Fibroblast of gingiva (primary cell): Measurements from ENCODE around the gene PLSCR3.

ENCODE experiments used
- DNase-seq: peaks from one replicate; pipeline ENCODE4 v3.0.0-alpha.2; 2011; ENCODE audit warnings: low read depth

Gene PLSCR3

GRCh38 chr17:7405350-7406234, 11.3 kb upstream of the PLSCR3 start:
- no peak for DNase-seq

- DNase-seq: peak; percentile 25
These were observed 10.5 kb upstream of the PLSCR3 start for GRCh38 chr17:7404737-7405349.

DNA sequence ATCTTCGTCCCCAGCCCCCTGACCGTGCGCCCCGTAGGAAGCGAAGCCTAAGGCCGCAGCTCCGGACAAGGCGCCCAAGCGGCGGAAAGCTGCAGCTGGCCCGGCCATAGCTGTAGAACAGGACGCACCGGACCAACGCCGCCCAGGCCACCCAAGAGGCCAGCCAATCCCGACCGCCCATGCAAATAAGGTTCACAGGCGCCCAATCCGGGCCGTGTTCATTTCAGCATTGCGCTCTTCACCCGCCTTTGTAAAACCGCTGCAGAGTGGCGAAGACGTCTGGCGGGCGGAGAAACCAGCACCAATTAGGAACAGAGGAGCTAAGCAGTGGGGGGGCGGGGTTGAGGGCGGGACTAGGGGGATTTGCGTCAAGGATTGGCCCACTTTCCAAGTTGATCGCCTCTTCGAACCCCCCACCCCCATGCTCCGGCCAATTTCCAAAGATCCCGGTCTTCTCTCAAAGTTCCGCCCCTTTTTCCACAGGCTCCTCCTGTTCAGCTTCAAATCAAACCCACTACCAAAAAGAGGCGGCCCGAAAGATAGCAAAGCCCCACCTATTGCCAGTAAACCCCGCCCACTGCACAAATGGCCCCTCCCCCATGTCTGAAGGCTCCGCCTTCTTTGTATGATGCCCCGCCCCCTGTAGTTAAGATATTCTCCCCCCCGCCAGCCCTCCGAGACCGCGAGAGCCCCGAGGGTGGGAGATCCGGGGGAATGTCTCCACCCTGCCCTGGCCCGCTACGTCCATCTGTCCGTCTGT, 9.8 kb upstream of the PLSCR3 start, which contains the start of gene TMEM256:
Gene TMEM256 (minus strand): TSS at position 121 of the 760 bp plus-strand sequence. CDS start 13 bp downstream, at position 108.
- peak; percentile 99 for DNase-seq

- no peak for DNase-seq
These were observed 9.3 kb upstream of the PLSCR3 start for GRCh38 chr17:7403727-7403976.

DNA sequence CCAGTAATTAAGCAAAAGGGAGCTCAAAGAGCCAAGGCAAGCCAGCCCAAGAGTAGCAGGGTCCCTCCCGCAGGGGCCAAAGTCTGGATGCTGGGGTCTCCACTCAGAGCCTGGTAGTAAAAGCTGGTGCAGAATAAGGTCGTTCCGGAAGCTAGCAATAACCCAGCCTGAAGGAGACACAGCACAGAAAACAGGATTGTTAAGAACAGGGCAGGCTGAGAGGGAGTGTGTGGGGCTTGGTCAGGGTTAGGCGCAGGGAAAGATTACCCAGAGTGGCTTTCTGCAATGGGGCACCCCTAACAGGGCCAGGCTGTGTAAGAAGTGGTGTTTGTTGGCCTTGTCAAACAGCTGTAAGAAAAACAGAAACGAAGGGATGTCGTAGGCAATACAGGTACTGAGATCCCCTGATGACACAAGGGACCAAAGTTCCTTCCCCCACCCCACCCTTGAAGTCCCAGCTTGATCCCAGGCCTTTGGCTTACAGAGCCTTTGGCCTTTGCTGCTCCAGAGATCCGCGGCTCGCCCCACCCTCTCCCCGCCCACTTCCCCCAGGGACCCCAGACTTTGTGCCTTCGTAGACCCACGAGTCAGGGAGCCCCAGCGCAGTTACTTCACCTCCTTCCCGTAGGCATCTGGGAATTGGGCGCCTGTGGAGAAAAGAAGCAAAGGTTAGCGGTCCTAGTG, 8.9 kb upstream of the PLSCR3 start:
- DNase-seq: no peak

DNA sequence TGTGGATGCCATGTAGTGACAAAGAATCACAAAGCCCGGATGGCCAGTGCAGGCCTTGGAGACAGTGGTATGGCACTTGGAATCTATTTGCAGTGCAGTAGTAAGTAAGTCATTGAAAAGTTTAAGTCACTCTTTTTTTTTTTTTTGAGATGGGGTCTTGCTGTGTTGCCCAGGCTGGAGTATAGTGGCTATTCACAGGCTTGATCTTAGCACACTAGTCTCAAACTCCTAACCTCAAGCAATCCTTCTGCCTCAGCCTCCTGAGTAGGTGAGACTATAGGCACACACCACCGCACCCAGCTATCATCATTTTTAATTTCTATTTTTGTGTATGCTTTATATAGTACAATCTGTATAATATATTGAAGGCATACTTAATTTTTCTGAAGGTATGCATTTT, 4.3 kb upstream of the PLSCR3 start:
- no peak for DNase-seq

DNA sequence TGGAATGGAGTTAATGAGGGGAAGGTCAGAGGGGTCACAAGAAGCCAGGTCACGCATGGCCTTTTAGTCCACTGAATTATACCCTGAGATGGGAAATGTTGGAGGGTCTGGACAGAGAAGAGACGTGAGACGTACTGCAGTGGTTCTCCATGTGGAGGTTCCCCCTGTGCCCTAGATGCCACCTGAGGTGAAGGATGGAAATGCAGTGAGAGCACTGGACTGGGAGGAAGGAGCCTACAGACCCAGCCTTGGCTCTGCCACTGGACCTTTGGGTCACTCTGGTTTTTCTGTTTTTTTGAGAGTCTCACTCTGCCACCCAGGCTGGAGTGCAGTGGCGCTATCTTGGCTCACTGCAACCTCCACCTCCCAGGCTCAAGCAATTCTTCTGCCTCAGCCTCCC, 1.8 kb upstream of the PLSCR3 start:
- no peak for DNase-seq

GRCh38 chr17:7393613-7394451, 493 bp downstream of the PLSCR3 start:
- no peak for DNase-seq

- no peak for DNase-seq
These were observed 1.4 kb downstream of the PLSCR3 start for GRCh38 chr17:7392696-7393612.

DNA sequence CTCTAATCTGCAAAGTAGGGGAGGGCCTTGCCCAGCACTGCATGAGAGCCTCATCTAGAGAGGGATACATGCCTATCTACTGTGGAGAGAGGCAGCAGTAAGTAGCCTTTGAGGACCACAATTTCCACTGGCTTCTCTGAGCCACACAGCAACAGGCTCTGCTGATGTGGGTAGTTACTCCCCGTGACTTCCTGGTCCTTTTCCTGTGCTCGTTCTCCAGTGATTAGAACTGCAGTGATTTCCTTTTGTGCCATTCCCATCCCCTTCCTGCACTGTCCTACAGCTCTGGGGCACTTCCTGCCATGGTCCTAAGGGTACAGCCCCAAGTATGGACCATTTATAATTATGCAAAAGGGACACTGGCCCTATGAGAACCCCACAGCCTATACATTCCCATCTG, 3.0 kb downstream of the PLSCR3 start:
- no peak for DNase-seq

GRCh38 chr17:7389924-7390910, 4.1 kb downstream of the PLSCR3 start:
- no peak for DNase-seq

- no peak for DNase-seq
These were observed 5.5 kb downstream of the PLSCR3 start for GRCh38 chr17:7388856-7389255.

- DNase-seq: no peak
These were observed 9.7 kb downstream of the PLSCR3 start for GRCh38 chr17:7384489-7385081.

GRCh38 chr17:7383742-7384488, 10.4 kb downstream of the PLSCR3 start:
- DNase-seq: no peak

DNA sequence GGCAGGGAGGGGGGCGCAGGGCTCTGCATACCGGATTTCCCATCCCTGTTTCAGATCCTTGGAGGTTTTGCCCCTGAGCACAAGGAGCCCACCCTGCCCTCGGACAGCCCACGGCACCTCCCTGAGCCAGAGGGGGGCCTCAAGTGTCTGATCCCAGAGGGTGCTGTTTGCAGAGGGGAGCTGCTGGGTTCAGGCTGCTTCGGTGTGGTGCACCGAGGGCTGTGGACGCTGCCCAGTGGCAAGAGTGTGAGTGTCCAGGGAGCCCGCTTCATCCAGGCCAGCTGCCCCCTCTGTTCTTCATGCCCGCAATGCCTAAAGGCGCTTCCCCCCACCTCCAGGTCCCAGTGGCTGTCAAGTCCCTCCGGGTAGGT, 11.0 kb downstream of the PLSCR3 start:
- DNase-seq: no peak

- DNase-seq: no peak
These were observed 11.4 kb downstream of the PLSCR3 start for GRCh38 chr17:7382901-7383300.

DNA sequence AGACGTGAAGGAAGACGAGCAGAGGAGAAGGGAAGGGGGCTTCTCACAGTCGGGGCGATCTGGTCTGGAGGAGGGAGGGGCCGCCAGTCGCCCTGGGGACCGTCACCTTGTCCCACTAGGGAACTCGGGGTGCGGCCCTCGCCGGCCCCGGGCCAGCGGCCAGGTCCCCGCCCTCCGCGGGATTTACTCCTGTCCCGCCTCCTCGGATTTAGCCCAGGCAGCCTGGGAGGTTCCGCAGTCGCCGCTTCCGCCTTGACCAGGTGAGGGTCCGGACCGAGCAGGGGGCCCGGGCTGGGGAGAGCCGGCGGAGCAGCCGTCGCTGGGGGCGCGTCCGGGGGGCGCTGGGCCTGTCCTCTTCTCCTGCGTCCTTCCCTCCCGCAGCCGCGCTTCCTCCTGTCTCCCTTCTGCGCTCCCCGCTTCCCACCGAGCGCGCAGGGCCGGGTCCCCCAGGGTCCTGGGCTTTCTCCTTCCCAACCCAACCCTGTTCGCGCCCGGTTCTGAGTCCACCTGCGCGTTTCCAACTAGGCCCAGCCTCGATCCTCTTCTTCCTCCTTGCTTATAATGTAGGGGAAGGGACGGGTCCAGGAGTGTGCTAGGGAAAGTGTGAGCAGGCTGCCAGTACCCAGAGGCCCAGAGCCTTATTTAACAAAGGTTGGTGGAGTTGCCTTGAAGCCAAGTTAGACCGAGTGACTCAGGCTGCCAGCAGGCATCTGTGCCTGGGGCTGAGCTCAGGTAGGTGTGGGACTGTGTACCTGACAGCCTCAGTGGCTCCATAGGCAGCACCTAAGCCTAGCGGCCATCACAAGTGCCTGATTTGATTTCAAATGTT, 13.3 kb downstream of the PLSCR3 start, which contains the start of gene TNK1:
Gene TNK1 (plus strand): TSS at position 235 of the 829 bp plus-strand sequence. CDS start 1,838 bp downstream, outside the sequence.
- DNase-seq: no peak
